ENCODE measurements around the gene HIVEP3.

The HIVEP3 gene

GRCh38 chr1:41510531-41511238, 408.0 kb downstream of the HIVEP3 start:
- Histone ChIP-seq H3K9me3 (ENCODE audit: control insufficient read depth in 2 of 2, low read length in 2 of 2) (no peaks in the 10 kb centered on the region), H3K4me3 (ENCODE audit: low read length in 2 of 2) (no peak overlapping the region), H3K4me1 (ENCODE audit: control insufficient read depth, insufficient read depth, low read length) (peaks cover 3% of the 10 kb centered on the region), H3K36me3 (ENCODE audit: control insufficient read depth in 2 of 2, insufficient read depth in 2 of 2, low read length in 2 of 2) (peaks cover 0 to 2% of the 10 kb centered on the region in 2 donors), H3K27me3 (ENCODE audit: control insufficient read depth in 1 of 2, insufficient read depth in 2 of 2, low read length in 2 of 2) (no peaks in the 10 kb centered on the region), H3K9ac (ENCODE audit: low read length in 2 of 2) (no peak overlapping the region), H3K27ac (ENCODE audit: low read length) (no peak overlapping the region)

- peaks cover 0 to 2% of the 10 kb centered on the region in 2 donors for H3K36me3 ChIP-seq (ENCODE audit: control insufficient read depth in 2 of 2, insufficient read depth in 2 of 2, low read length in 2 of 2)
- H3K27me3 ChIP-seq (ENCODE audit: control insufficient read depth in 1 of 2, insufficient read depth in 2 of 2, low read length in 2 of 2), result no peaks in the 10 kb centered on the region
- H3K4me1 ChIP-seq (ENCODE audit: control insufficient read depth, insufficient read depth, low read length), result no peaks in the 10 kb centered on the region
- no peaks in the 10 kb centered on the region for H3K9me3 ChIP-seq (ENCODE audit: control insufficient read depth in 2 of 2, low read length in 2 of 2)
- no peak overlapping the region for H3K27ac ChIP-seq (ENCODE audit: low read length)
- no peak overlapping the region for H3K4me3 ChIP-seq (ENCODE audit: low read length in 2 of 2)
- H3K9ac ChIP-seq (ENCODE audit: low read length in 2 of 2), result no peak overlapping the region
Measured at GRCh38 chr1:41509270-41509671, 409.5 kb downstream of the HIVEP3 start.

DNA sequence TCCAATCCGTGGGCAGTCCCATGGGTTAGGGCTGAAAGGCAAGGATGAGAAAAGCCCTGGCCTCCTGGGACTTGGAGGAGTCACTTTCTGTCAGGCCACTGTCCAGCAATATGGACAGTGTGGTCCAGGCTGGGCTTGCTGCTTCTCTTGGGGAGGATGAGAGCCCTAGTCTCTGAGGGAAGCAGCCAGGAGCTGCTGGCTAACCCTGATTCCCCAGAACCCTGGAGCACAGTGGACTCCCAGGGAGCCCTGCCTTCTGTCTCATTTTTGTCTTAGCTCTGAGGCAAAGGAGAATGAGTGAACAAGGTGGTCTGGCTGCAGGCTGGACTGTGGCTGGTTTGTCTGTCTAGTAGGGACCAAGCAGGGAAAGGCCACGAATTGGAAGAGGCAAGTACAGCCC, 410.4 kb downstream of the HIVEP3 start:
- Histone ChIP-seq H3K4me1 (ENCODE audit: control insufficient read depth, insufficient read depth, low read length) (no peaks in the 10 kb centered on the region), H3K9ac (ENCODE audit: low read length in 2 of 2) (no peak overlapping the region), H3K36me3 (ENCODE audit: control insufficient read depth in 2 of 2, insufficient read depth in 2 of 2, low read length in 2 of 2) (peaks cover 0 to 2% of the 10 kb centered on the region in 2 donors), H3K27ac (ENCODE audit: low read length) (no peak overlapping the region), H3K9me3 (ENCODE audit: control insufficient read depth in 2 of 2, low read length in 2 of 2) (no peaks in the 10 kb centered on the region), H3K4me3 (ENCODE audit: low read length in 2 of 2) (no peak overlapping the region), H3K27me3 (ENCODE audit: control insufficient read depth in 1 of 2, insufficient read depth in 2 of 2, low read length in 2 of 2) (no peaks in the 10 kb centered on the region)

GRCh38 chr1:41507836-41508235, 410.9 kb downstream of the HIVEP3 start:
- H3K4me3 ChIP-seq (ENCODE audit: low read length in 2 of 2), result no peak overlapping the region
- H3K4me1 ChIP-seq (ENCODE audit: control insufficient read depth, insufficient read depth, low read length), result peaks cover 2% of the 10 kb centered on the region
- peaks cover 0 to 2% of the 10 kb centered on the region in 2 donors for H3K36me3 ChIP-seq (ENCODE audit: control insufficient read depth in 2 of 2, insufficient read depth in 2 of 2, low read length in 2 of 2)
- no peak overlapping the region for H3K27ac ChIP-seq (ENCODE audit: low read length)
- no peaks in the 10 kb centered on the region for H3K9me3 ChIP-seq (ENCODE audit: control insufficient read depth in 2 of 2, low read length in 2 of 2)
- H3K27me3 ChIP-seq (ENCODE audit: control insufficient read depth in 1 of 2, insufficient read depth in 2 of 2, low read length in 2 of 2), result no peaks in the 10 kb centered on the region
- H3K9ac ChIP-seq (ENCODE audit: low read length in 2 of 2), result no peak overlapping the region

- H3K9me3 ChIP-seq (ENCODE audit: control insufficient read depth in 2 of 2, low read length in 2 of 2), result no peaks in the 10 kb centered on the region
- H3K4me1 ChIP-seq (ENCODE audit: control insufficient read depth, insufficient read depth, low read length), result peaks cover 7% of the 10 kb centered on the region
- no peak overlapping the region for H3K9ac ChIP-seq (ENCODE audit: low read length in 2 of 2)
- H3K27me3 ChIP-seq (ENCODE audit: control insufficient read depth in 1 of 2, insufficient read depth in 2 of 2, low read length in 2 of 2), result no peaks in the 10 kb centered on the region
- H3K36me3 ChIP-seq (ENCODE audit: control insufficient read depth in 2 of 2, insufficient read depth in 2 of 2, low read length in 2 of 2), result peaks cover 0 to 2% of the 10 kb centered on the region in 2 donors
- H3K4me3 ChIP-seq (ENCODE audit: low read length in 2 of 2), result no peak overlapping the region
- H3K27ac ChIP-seq (ENCODE audit: low read length), result no peak overlapping the region
Measured at GRCh38 chr1:41507110-41507720, 411.5 kb downstream of the HIVEP3 start.

DNA sequence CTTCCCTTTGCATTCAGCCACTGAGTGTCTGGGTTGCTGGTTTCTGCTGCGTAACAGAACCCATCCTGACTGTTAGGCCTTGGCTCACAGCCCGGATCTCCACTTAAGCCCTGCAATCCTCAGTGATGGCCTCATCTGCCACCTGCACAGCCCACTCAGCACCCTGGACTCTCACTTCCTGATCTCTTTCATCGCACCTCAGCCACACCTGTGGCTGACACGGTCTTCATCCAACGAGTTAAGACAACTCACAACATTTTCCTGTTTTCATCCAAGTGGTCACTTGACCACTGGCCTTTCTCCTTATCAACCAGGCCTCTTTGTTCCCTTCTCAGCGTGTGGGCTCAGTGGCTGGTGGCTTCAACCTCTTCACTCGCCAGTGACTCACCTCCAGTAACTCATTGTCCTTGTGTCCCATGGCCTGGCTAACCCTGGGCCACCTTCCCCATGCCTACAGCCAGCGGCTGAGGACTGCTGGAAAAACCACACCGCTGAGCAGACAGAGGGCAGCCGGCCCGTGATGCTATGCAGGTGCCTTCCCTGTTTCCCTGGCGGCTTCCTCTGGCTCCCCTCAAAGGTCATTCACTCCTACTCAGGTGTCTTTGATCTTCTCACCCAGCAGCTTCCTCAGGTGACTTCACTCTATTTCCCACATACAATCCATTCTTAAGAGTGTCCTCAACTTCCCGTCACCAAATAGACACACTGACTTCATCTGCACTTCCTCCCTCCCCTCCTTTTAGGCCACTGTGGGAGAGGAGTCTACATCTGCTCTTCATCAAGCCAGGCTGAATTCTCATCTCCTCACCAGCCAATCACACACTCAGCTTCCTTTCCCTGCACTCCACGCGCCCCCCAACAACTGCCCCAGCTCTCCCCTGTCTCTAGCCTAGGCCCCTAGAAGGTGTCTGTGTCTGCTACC, 414.3 kb downstream of the HIVEP3 start:
- Histone ChIP-seq H3K9ac (ENCODE audit: low read length in 2 of 2) (no peak overlapping the region), H3K9me3 (ENCODE audit: control insufficient read depth in 2 of 2, low read length in 2 of 2) (no peaks in the 10 kb centered on the region), H3K27me3 (ENCODE audit: control insufficient read depth in 1 of 2, insufficient read depth in 2 of 2, low read length in 2 of 2) (no peaks in the 10 kb centered on the region), H3K27ac (ENCODE audit: low read length) (no peak overlapping the region), H3K4me1 (ENCODE audit: control insufficient read depth, insufficient read depth, low read length) (peaks cover 23% of the 10 kb centered on the region), H3K4me3 (ENCODE audit: low read length in 2 of 2) (no peak overlapping the region), H3K36me3 (ENCODE audit: control insufficient read depth in 2 of 2, insufficient read depth in 2 of 2, low read length in 2 of 2) (no peaks in the 10 kb centered on the region)

GRCh38 chr1:41503538-41504113, 415.1 kb downstream of the HIVEP3 start:
- Histone ChIP-seq H3K36me3 (ENCODE audit: control insufficient read depth in 2 of 2, insufficient read depth in 2 of 2, low read length in 2 of 2) (no peaks in the 10 kb centered on the region), H3K9me3 (ENCODE audit: control insufficient read depth in 2 of 2, low read length in 2 of 2) (no peaks in the 10 kb centered on the region), H3K4me1 (ENCODE audit: control insufficient read depth, insufficient read depth, low read length) (peaks cover 30% of the 10 kb centered on the region), H3K27ac (ENCODE audit: low read length) (no peak overlapping the region), H3K27me3 (ENCODE audit: control insufficient read depth in 1 of 2, insufficient read depth in 2 of 2, low read length in 2 of 2) (no peaks in the 10 kb centered on the region), H3K4me3 (ENCODE audit: low read length in 2 of 2) (no peak overlapping the region), H3K9ac (ENCODE audit: low read length in 2 of 2) (no peak overlapping the region)

- H3K4me3 ChIP-seq (ENCODE audit: low read length in 2 of 2), result no peak overlapping the region
- no peak overlapping the region for H3K9ac ChIP-seq (ENCODE audit: low read length in 2 of 2)
- H3K27me3 ChIP-seq (ENCODE audit: control insufficient read depth in 1 of 2, insufficient read depth in 2 of 2, low read length in 2 of 2), result no peaks in the 10 kb centered on the region
- H3K36me3 ChIP-seq (ENCODE audit: control insufficient read depth in 2 of 2, insufficient read depth in 2 of 2, low read length in 2 of 2), result no peaks in the 10 kb centered on the region
- H3K9me3 ChIP-seq (ENCODE audit: control insufficient read depth in 2 of 2, low read length in 2 of 2), result no peaks in the 10 kb centered on the region
- H3K4me1 ChIP-seq (ENCODE audit: control insufficient read depth, insufficient read depth, low read length), result peaks cover 36% of the 10 kb centered on the region
- no peak overlapping the region for H3K27ac ChIP-seq (ENCODE audit: low read length)
Measured at GRCh38 chr1:41502912-41503311, 415.8 kb downstream of the HIVEP3 start.

- Histone ChIP-seq H3K4me1 (ENCODE audit: control insufficient read depth, insufficient read depth, low read length) (peaks cover 48% of the 10 kb centered on the region), H3K4me3 (ENCODE audit: low read length in 2 of 2) (no peak overlapping the region), H3K27ac (ENCODE audit: low read length) (no peak overlapping the region), H3K9ac (ENCODE audit: low read length in 2 of 2) (no peak overlapping the region), H3K36me3 (ENCODE audit: control insufficient read depth in 2 of 2, insufficient read depth in 2 of 2, low read length in 2 of 2) (no peaks in the 10 kb centered on the region), H3K27me3 (ENCODE audit: control insufficient read depth in 1 of 2, insufficient read depth in 2 of 2, low read length in 2 of 2) (no peaks in the 10 kb centered on the region), H3K9me3 (ENCODE audit: control insufficient read depth in 2 of 2, low read length in 2 of 2) (no peaks in the 10 kb centered on the region)
Measured at GRCh38 chr1:41501581-41501980, 417.1 kb downstream of the HIVEP3 start.

DNA sequence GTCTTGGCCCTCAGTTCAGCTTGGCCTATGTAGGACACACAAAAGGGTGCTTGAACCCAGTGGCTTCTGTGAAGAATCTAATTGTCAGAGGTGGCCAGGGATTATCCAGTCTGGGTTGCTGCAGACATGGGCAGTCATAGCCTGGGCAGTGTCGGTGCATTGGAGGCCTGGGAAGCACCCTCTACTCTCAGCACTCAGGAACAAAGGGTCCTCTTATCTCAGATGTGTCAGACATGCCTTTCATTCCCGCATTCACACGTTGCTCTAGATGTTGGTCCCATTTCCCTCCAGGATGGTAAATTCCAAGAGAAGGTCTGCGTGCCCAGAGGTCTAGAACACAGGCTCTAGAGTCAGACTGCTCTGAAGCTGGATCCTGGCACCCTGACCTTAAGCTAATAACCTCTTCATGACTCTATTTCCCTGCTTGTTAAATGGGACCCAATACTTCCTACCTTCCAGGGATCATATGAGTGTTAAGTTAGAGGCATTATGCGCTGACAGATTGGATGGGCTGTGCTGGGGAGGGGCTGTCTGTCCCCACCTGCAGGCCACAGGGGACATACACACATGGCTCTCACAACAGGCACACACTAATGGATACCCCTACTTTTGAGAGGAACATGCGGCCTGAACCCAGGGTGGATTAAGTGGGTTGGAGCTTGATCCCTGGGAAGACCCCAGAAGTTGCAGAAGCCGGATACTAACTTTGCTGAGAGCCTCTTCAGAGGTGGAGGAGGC, 417.8 kb downstream of the HIVEP3 start:
- peak overlapping the region in 1 of 2 donors; percentile 21 for H3K9ac ChIP-seq (ENCODE audit: low read length in 2 of 2)
- no peaks in the 10 kb centered on the region for H3K9me3 ChIP-seq (ENCODE audit: control insufficient read depth in 2 of 2, low read length in 2 of 2)
- H3K4me1 ChIP-seq (ENCODE audit: control insufficient read depth, insufficient read depth, low read length), result peaks cover 54% of the 10 kb centered on the region
- peak overlapping the region; percentile 64 for H3K27ac ChIP-seq (ENCODE audit: low read length)
- H3K4me3 ChIP-seq (ENCODE audit: low read length in 2 of 2), result no peak overlapping the region
- no peaks in the 10 kb centered on the region for H3K36me3 ChIP-seq (ENCODE audit: control insufficient read depth in 2 of 2, insufficient read depth in 2 of 2, low read length in 2 of 2)
- H3K27me3 ChIP-seq (ENCODE audit: control insufficient read depth in 1 of 2, insufficient read depth in 2 of 2, low read length in 2 of 2), result no peaks in the 10 kb centered on the region

Data from stomach smooth muscle (tissue), 2 donors.